LNCAP (cell line): ENCODE results near the gene SLC26A9.

Experiments used
- TF ChIP-seq, protein P1 (sequence below): fragments of 450-650 bp; IDR thresholded peaks from 2 replicates; pipeline ENCODE4 v1.5.1; 2017; ENCODE audit warnings: mild to moderate bottlenecking

Gene SLC26A9

DNA sequence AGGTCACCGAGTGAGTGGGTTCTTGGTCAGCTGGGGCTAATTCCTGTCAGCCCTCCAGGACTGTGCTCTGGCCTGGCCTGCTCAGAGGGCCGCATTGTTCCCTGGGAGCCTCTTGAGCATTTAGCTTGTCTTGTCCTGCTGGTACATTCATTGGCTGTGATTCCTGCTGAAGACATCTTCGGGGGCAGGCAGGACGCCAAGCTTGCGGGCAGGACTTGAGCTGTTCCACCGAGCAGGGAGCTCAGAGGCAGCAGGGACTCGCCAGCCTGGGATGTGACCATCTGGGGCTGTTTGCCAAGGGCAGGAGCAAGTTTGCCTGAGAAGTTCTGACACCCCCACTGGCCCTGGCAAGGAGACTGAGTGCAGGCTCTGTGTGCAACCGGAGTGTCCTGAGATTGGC lies 7.0 kb upstream of the SLC26A9 start:
- TF ChIP-seq, protein P1, sequence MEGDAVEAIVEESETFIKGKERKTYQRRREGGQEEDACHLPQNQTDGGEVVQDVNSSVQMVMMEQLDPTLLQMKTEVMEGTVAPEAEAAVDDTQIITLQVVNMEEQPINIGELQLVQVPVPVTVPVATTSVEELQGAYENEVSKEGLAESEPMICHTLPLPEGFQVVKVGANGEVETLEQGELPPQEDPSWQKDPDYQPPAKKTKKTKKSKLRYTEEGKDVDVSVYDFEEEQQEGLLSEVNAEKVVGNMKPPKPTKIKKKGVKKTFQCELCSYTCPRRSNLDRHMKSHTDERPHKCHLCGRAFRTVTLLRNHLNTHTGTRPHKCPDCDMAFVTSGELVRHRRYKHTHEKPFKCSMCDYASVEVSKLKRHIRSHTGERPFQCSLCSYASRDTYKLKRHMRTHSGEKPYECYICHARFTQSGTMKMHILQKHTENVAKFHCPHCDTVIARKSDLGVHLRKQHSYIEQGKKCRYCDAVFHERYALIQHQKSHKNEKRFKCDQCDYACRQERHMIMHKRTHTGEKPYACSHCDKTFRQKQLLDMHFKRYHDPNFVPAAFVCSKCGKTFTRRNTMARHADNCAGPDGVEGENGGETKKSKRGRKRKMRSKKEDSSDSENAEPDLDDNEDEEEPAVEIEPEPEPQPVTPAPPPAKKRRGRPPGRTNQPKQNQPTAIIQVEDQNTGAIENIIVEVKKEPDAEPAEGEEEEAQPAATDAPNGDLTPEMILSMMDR, result no peak

GRCh38 chr1:205949753-205950152 lies 6.5 kb upstream of the SLC26A9 start:
- TF ChIP-seq, protein P1, result no peak

DNA sequence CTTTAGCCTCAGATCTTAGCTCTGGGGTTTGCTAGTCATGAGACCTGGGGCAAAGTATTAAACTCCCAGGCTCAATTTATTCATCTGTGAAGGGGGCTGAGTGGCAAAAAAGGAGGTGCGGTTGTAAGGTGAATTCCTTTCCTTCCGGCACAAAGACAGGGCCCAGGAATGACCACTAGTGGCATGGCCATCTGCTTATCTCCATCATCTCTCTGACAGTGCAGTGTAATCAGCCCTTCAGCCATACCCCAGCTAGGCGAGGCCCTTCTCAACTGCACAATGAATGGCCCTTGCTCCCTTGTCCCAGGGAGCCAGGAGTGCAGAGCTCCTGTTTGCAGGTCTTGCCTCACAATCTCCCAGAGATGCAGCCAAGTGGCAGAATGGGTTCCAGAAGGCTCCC lies 5.6 kb upstream of the SLC26A9 start:
- TF ChIP-seq, protein P1, result no peak

DNA sequence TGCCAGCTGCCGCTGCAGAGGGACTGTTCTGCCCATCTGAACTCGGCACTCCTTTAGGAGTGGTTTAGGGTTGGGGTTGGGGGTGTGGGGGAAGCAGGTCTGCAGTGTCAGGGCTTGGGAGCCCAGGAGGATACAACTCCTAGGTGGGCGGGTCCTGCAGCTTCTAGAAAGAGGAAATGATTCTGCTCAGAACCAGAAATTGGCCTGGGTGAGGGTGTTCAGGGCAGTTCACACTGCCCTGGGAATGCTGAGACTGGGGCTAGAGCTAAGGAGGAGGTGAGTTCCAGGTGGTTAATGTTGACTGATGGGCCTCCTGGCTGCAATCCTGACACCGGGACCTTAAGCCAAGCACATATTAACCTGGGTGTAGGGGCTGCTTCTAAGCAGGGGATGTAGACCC lies 4.8 kb upstream of the SLC26A9 start:
- TF ChIP-seq, protein P1, result no peak

- TF ChIP-seq, protein P1, result no peak
These were observed 3.8 kb upstream of the SLC26A9 start for GRCh38 chr1:205947024-205947423.

- TF ChIP-seq, protein P1, result no peak
These were observed 1.8 kb upstream of the SLC26A9 start for GRCh38 chr1:205945069-205945468.

DNA sequence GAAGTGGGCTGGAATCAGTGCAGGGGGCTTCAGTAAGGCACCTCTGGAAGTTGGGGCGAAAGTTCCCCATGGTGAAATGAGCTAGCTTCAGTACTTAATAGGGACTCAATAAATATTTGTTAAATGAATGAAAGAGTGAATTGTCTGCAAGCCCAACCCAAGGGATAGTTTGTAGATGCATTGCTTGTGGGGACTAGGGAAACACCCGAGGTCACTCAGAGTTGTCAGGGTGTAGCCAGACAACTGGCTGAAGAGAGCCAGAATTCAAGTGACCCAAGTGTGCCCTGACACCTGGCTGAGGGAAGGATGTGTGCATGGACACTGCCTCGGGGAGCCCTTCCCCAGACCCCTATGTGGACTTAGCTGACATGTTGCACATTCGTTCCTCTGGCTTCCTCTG lies 1.3 kb upstream of the SLC26A9 start:
- TF ChIP-seq, protein P1, result no peak

- TF ChIP-seq, protein P1, result no peak
These were observed 561 bp downstream of the SLC26A9 start for GRCh38 chr1:205942631-205943159.
